ENCODE measurements around the gene RASL10A. TPM values are rescaled to one million over a fixed set of nuclear protein-coding genes. Genes with fewer than 3 reads are reported as not detected.
A peak's percentile ranks its signal among the peaks of the same experiment; 100 is the strongest.

RASL10A gene
- total and polyA plus RNA-seq, 9 of the 15 experiments (the other 6 are each of a cell fraction or from before 2014, with no cell fraction given) = 0.17 to 1.2 (median 0.45) TPM; not detected in 3

GRCh38 chr22:29306175-29306834 lies 9.2 kb downstream of the RASL10A start, which contains the start of gene GAS2L1 (continued):
- TF ChIP-seq CREB3L1 (IDR thresholded peaks at IDR 0.05; ENCODE audit: borderline replicate concordance, low read depth) (peak; percentile 28; the same call in 1 of the 2 replicates), KAT2B (IDR thresholded peaks at IDR 0.05; ENCODE audit: low read depth, low read length) (no peak), TCF7 (IDR thresholded peaks at IDR 0.05; ENCODE audit: borderline replicate concordance) (no peak), GMEB1 (CRISPR knock-in tag; IDR thresholded peaks at IDR 0.05) (no peak), PURB (CRISPR knock-in tag; IDR thresholded peaks at IDR 0.05; ENCODE audit: low read depth) (no peak), ETV1 (tag; conservative IDR thresholded peaks at IDR 0.05; ENCODE audit: low read depth) (peak; percentile 53; the same call in 1 of the 2 replicates), MBD1 (CRISPR knock-in tag; IDR thresholded peaks at IDR 0.05) (no peak), ZNF217 (CRISPR knock-in tag; IDR thresholded peaks at IDR 0.05) (no peak), BRCA1 (IDR thresholded peaks at IDR 0.05) (no peak), BRCA1 (CRISPR knock-in tag; IDR thresholded peaks at IDR 0.05) (no peak), TCF15 (CRISPR knock-in tag; IDR thresholded peaks at IDR 0.05) (no peak), U2AF1 (optimal IDR thresholded peaks at IDR 0.05; ENCODE audit: low read depth, low read length) (no peak), NBN (IDR thresholded peaks at IDR 0.05; ENCODE audit: low read depth) (peak; percentile 42; the same call in 1 of the 2 replicates), MTF1 (CRISPR knock-in tag; IDR thresholded peaks at IDR 0.05; ENCODE audit: borderline replicate concordance) (no peak)

All from K562 (cell line).